HCT116 (cell line): ENCODE measurements around the gene EVI5L. TPM values are rescaled to one million over a fixed set of nuclear protein-coding genes. Genes with fewer than 3 reads are reported as not detected.

Experiments
- ATAC-seq: fragments of 200-7000 bp; cut with Tn5 transposase; 2 replicates; pipeline ENCODE4 v1.9.1; 2020; ENCODE audit warnings: mild to moderate bottlenecking, moderate library complexity
- BruUV-seq: library from RNA; stranded (reverse); fragments of 400-500 nt; replicated peaks from 2 replicates; lab custom pipeline; 2021; lab: Mats Ljungman, UMichigan
- CTCF ChIA-PET: fragments of 300-600 bp; sonication (Branson Sonifier 250); formaldehyde crosslinking; loops from one replicate; lab custom pipeline; 2021; ENCODE audit warnings: antibody characterized with exemption; lab: Charles Lee
- POLR2A ChIA-PET: fragments of 300-600, 350-600 bp; sonication (Branson Sonifier 250); formaldehyde crosslinking; loops from one replicate; lab custom pipeline; 2021; ENCODE audit warnings: antibody characterized with exemption; lab: Charles Lee
- RAD21 ChIA-PET, 2 experiments: fragments of 300-600 bp; sonication (Branson Sonifier 250); formaldehyde crosslinking; loops; one replicate each; lab custom pipeline; 2023; ENCODE audit warnings: low total read pairs in 2 of 2; ENCODE audit not compliant: uncharacterized antibody in 2 of 2, unreplicated experiment in 2 of 2, low non-redundant PET in 1 of 2; lab: Charles Lee
- DNase-seq: peaks from one replicate; pipeline ENCODE4 v3.0.0-alpha.2; 2010; ENCODE audit warnings: low read depth, low spot score
- H2AFZ ChIP-seq: fragments of 200-600 bp; shearing (Covaris generic), sonication (generic); 2 replicates; pipeline ENCODE4 v1.6.1; 2017; ENCODE audit warnings: low read depth, mixed run types, mixed read lengths, antibody characterized with exemption, low read length; ENCODE audit not compliant: poor library complexity, severe bottlenecking
- H3K27ac ChIP-seq: 2 replicates; pipeline ENCODE4 v1.5.1; 2012; ENCODE audit warnings: low read depth, low read length
- H3K27me3 ChIP-seq: fragments of 200-600 bp; sonication (generic); 2 replicates; pipeline ENCODE4 v1.6.1; 2016; ENCODE audit warnings: mixed run types, low read length, mixed read lengths; ENCODE audit not compliant: insufficient read depth
- H3K36me3 ChIP-seq, 2 experiments: fragments of 200-500 bp in 1 of 2; fragments of 200-600 bp in 1 of 2; sonication (Bioruptor generic) in 1 of 2; sonication (generic) in 1 of 2; 2 replicates each; pipeline versions ENCODE4 v1.5.1 to v1.6.1; 2014 to 2016; ENCODE audit warnings: low read length in 2 of 2, inconsistent platforms in 1 of 2, mixed read lengths in 1 of 2, mixed run types in 1 of 2; ENCODE audit not compliant: insufficient read depth in 2 of 2, control insufficient read depth in 1 of 2
- H3K4me1 ChIP-seq, 2 experiments: fragments of 200-600 bp in 1 of 2; sonication (generic) in 1 of 2; 2 replicates each; pipeline versions ENCODE4 v1.5.1 to v1.6.1; 2012 to 2017; ENCODE audit warnings: low read length in 2 of 2, inconsistent platforms in 1 of 2, mild to moderate bottlenecking in 1 of 2, mixed read lengths in 1 of 2, mixed run types in 1 of 2, moderate library complexity in 1 of 2; ENCODE audit not compliant: insufficient read depth in 2 of 2, control insufficient read depth in 1 of 2
- H3K4me2 ChIP-seq: fragments of 200-600 bp; sonication (generic); 2 replicates; pipeline ENCODE4 v1.6.1; 2017; ENCODE audit warnings: mixed run types, low read length, mixed read lengths
- H3K4me3 ChIP-seq, 2 experiments: fragments of 200-600 bp in 1 of 2; sonication (generic) in 1 of 2; replicated peaks in 1 of 2; 2 replicates each; pipeline ENCODE4 v1.5.1; 2011 to 2016; ENCODE audit warnings: low read length in 2 of 2, control low read depth in 1 of 2, low read depth in 1 of 2, mild to moderate bottlenecking in 1 of 2, mixed read lengths in 1 of 2, mixed run types in 1 of 2
- H3K79me2 ChIP-seq: fragments of 200-600 bp; sonication (generic); 2 replicates; pipeline ENCODE4 v1.6.1; 2017; ENCODE audit warnings: mild to moderate bottlenecking, mixed run types, low read length, moderate library complexity, mixed read lengths; ENCODE audit not compliant: insufficient read depth
- H3K9ac ChIP-seq: fragments of 200-600 bp; sonication (generic); 2 replicates; pipeline ENCODE4 v1.6.1; 2016; ENCODE audit warnings: low read length, mixed read lengths
- H3K9me2 ChIP-seq: fragments of 200-600 bp; sonication (generic), shearing (Covaris generic); 2 replicates; pipeline ENCODE4 v1.6.1; 2017; ENCODE audit warnings: mixed run types, mild to moderate bottlenecking, moderate library complexity; ENCODE audit not compliant: insufficient read depth
- H3K9me3 ChIP-seq, 2 experiments: fragments of 200-500 bp in 1 of 2; fragments of 200-600 bp in 1 of 2; sonication (Bioruptor generic) in 1 of 2; sonication (generic) in 1 of 2; 2 replicates each; pipeline ENCODE4 v1.6.1; 2014 to 2017; ENCODE audit warnings: low read length in 2 of 2, mixed read lengths in 2 of 2, inconsistent platforms in 1 of 2, low read depth in 1 of 2, mild to moderate bottlenecking in 1 of 2, mixed run types in 1 of 2, moderate library complexity in 1 of 2; ENCODE audit not compliant: control insufficient read depth in 1 of 2, insufficient read depth in 1 of 2
- H4K20me1 ChIP-seq: fragments of 200-600 bp; sonication (generic), shearing (Covaris generic); 2 replicates; pipeline ENCODE4 v1.6.1; 2017; ENCODE audit warnings: mixed run types, mild to moderate bottlenecking, moderate library complexity; ENCODE audit not compliant: insufficient read depth
- FOSL1 ChIP-seq: IDR thresholded peaks from 2 replicates; pipeline ENCODE4 v1.6.1; 2012; ENCODE audit warnings: low read depth
- SP1 ChIP-seq: IDR thresholded peaks from 2 replicates; pipeline ENCODE4 v1.6.1; 2012; ENCODE audit warnings: low read depth
- intact Hi-C: fragments of 100-400 bp; cut with micrococcal nuclease; formaldehyde crosslinking; loops from 2 replicates; pipeline ENCODE4 v1.10.0; 2022
- total RNA-seq: library from RNA; stranded (reverse); gene quantifications from one replicate; pipeline ENCODE4 v1.2.1, GENCODE V29; 2021; ENCODE audit not compliant: unreplicated experiment
- TF ChIP-seq, protein P1 (sequence below): IDR thresholded peaks from 2 replicates; pipeline ENCODE4 v1.6.1; 2012; ENCODE audit warnings: low read depth

Gene EVI5L
- total RNA-seq, 1 experiment from 2014 or later: 15.0 TPM

DNA sequence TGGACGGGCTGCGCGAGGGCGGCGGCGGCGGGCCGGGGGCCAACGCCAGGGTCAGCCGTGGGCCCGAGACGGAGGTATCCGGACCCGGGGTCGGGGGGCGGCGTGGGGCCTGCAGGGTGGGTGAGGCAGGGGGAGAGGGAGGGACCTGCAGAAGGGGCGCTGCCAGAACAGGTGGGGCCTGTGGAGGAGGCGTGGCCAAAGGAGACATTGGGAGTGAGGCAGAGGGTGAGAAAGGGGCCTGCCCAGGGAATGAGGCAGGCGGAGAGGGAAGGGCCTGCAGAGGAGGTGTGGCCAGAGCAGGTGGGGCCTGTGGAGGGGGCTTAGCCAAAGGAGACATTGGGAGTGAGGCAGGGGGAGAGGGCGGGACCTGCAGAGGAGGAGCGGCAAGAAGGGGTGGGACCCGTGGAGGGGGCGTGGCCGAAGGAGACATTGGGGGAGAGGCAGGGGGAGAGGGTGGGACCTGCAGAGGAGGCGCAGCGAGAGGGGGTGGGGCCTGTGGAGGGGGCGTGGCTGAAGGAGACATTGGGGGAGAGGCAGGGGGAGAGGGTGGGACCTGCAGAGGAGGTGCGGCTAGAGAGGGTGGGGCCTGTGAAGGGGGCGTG lies 40.0 kb downstream of the EVI5L start (continued):
- TF ChIP-seq, protein P1, sequence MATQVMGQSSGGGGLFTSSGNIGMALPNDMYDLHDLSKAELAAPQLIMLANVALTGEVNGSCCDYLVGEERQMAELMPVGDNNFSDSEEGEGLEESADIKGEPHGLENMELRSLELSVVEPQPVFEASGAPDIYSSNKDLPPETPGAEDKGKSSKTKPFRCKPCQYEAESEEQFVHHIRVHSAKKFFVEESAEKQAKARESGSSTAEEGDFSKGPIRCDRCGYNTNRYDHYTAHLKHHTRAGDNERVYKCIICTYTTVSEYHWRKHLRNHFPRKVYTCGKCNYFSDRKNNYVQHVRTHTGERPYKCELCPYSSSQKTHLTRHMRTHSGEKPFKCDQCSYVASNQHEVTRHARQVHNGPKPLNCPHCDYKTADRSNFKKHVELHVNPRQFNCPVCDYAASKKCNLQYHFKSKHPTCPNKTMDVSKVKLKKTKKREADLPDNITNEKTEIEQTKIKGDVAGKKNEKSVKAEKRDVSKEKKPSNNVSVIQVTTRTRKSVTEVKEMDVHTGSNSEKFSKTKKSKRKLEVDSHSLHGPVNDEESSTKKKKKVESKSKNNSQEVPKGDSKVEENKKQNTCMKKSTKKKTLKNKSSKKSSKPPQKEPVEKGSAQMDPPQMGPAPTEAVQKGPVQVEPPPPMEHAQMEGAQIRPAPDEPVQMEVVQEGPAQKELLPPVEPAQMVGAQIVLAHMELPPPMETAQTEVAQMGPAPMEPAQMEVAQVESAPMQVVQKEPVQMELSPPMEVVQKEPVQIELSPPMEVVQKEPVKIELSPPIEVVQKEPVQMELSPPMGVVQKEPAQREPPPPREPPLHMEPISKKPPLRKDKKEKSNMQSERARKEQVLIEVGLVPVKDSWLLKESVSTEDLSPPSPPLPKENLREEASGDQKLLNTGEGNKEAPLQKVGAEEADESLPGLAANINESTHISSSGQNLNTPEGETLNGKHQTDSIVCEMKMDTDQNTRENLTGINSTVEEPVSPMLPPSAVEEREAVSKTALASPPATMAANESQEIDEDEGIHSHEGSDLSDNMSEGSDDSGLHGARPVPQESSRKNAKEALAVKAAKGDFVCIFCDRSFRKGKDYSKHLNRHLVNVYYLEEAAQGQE: no peak

DNA sequence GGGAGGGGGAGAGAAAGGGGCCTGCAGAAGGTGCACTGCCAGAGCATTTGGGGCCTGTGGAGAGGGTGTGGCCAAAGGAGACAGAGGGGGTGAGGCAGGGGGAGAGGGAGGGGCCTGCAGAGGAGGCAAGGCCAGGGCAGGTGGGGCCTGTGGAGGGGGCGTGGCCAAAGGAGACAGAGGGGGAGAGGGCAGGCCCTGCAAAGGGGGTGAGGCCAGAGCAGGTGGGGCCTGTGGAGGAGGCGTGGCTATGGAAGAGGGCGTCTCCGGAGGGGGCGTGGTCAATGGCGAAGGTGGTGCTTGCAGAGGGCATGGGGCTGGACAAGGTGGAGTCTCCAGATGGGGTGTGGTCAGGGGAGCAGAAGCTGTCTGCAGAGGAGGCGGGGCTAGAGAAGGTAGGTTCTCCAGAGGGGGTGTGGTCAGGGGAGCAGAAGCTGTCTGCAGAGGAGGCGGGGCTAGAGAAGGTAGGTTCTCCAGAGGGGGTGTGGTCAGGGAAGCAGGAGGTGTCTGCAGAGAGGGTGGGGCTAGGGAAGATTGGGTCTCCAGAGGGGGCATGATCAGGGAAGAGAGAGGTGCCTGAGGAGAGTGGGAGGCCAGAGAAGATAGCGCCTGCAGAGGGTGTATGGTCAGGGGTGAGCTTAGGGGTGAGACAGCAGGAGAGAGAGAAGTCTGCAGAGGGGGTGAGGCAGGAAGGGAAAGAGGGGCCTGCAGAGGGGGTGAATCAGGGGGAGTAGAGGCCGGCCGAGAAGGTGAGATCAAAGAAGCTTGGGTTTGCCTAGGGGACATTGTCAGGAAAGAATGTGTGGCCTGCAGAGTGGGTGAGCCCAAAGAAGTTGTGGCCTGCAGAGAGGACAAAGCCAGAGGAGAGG lies 40.8 kb downstream of the EVI5L start:
- POLR2A ChIA-PET: interaction anchor here (0.5 to 2.1 kb wide), 4 partner anchors 50 to 361 kb away, joined by 3 to 8 read pairs (median 3); partner anchors contain the start of genes SNAPC2 and TIMM44
- CTCF ChIA-PET: interaction anchor here (0.9 kb wide), 1 partner anchor 47 kb away, joined by 3 read pairs; no protein-coding TSS in a partner anchor
- Histone ChIP-seq H2AFZ (no peak overlapping the region), H3K27me3 (no peaks in the 10 kb centered on the region), H3K79me2 (no peaks in the 10 kb centered on the region), H3K4me3 (peak overlapping the region; percentile 16 to 55), H3K36me3 (no peaks in the 10 kb centered on the region), H3K27ac (peak overlapping the region; percentile 69), H3K4me2 (peak overlapping the region; percentile 85), H4K20me1 (no peaks in the 10 kb centered on the region)
- BruUV-seq: no TSS peak
- RAD21 ChIA-PET: no interaction called here
- intact Hi-C loops: loop anchor here (1.0 kb wide), 1 partner anchor 49 kb away; the partner anchor contains the start of gene SNAPC2
- TF ChIP-seq SP1 (peak; percentile 34; the same call in 1 of the 2 replicates), FOSL1 (no peak)
- TF ChIP-seq, all 23 proteins: peak for 1
- no peaks in the 10 kb centered on the region for H3K9me2 ChIP-seq
- peaks cover 30 to 68% of the 10 kb centered on the region in 2 experiments for H3K4me1 ChIP-seq
- 0 out of 2 replicates have a peak overlapping the region, but pooled peaks have one; percentile 60 for H3K9ac ChIP-seq
- no peaks in the 10 kb centered on the region for H3K9me3 ChIP-seq
- ATAC-seq (peak; percentile 37), DNase-seq (peak; percentile 95)
